Lower leg skin (tissue), 3 donors: ENCODE measurements around the gene TNFRSF6B.

ENCODE experiments used
- CTCF ChIP-seq, 3 donors: fragments of 450-650 bp; IDR thresholded peaks; one replicate each; pipeline ENCODE4 v1.5.1; 2016; ENCODE audit warnings: antibody characterized with exemption in 3 of 3, mild to moderate bottlenecking in 3 of 3, moderate library complexity in 2 of 3
- POLR2A ChIP-seq, 2 donors: fragments of 450-650 bp; IDR thresholded peaks; one replicate each; pipeline ENCODE4 v1.6.1; 2016 to 2017; ENCODE audit warnings: antibody characterized with exemption in 2 of 2, mild to moderate bottlenecking in 1 of 2, moderate library complexity in 1 of 2

- TF ChIP-seq CTCF (IDR thresholded peaks at IDR 0.05) (no peak), POLR2A (IDR thresholded peaks at IDR 0.05) (no peak)
Measured at GRCh38 chr20:63735859-63736718, 39.6 kb downstream of the TNFRSF6B start, which contains the start of gene LIME1.
